DMS153 (cell line): ENCODE results near the gene NBPF9.
"Not testable (repeated sequence)": the region's sequence is repeated elsewhere in the genome, so short reads cannot be mapped to it uniquely, and the experiment has no call there.

ENCODE experiments used
- DNase-seq: peaks from one replicate; lab custom pipeline; 2025; lab: John Stamatoyannopoulos, UW

NBPF9 gene, protein sequence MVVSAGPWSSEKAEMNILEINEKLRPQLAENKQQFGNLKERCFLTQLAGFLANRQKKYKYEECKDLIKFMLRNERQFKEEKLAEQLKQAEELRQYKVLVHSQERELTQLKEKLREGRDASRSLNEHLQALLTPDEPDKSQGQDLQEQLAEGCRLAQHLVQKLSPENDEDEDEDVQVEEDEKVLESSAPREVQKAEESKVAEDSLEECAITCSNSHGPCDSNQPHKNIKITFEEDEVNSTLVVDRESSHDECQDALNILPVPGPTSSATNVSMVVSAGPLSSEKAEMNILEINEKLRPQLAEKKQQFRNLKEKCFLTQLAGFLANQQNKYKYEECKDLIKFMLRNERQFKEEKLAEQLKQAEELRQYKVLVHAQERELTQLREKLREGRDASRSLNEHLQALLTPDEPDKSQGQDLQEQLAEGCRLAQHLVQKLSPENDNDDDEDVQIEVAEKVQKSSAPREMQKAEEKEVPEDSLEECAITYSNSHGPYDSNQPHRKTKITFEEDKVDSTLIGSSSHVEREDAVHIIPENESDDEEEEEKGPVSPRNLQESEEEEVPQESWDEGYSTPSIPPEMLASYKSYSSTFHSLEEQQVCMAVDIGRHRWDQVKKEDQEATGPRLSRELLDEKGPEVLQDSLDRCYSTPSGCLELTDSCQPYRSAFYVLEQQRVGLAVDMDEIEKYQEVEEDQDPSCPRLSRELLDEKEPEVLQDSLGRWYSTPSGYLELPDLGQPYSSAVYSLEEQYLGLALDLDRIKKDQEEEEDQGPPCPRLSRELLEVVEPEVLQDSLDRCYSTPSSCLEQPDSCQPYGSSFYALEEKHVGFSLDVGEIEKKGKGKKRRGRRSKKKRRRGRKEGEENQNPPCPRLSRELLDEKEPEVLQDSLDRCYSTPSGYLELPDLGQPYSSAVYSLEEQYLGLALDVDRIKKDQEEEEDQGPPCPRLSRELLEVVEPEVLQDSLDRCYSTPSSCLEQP (N-terminal part only)

DNA sequence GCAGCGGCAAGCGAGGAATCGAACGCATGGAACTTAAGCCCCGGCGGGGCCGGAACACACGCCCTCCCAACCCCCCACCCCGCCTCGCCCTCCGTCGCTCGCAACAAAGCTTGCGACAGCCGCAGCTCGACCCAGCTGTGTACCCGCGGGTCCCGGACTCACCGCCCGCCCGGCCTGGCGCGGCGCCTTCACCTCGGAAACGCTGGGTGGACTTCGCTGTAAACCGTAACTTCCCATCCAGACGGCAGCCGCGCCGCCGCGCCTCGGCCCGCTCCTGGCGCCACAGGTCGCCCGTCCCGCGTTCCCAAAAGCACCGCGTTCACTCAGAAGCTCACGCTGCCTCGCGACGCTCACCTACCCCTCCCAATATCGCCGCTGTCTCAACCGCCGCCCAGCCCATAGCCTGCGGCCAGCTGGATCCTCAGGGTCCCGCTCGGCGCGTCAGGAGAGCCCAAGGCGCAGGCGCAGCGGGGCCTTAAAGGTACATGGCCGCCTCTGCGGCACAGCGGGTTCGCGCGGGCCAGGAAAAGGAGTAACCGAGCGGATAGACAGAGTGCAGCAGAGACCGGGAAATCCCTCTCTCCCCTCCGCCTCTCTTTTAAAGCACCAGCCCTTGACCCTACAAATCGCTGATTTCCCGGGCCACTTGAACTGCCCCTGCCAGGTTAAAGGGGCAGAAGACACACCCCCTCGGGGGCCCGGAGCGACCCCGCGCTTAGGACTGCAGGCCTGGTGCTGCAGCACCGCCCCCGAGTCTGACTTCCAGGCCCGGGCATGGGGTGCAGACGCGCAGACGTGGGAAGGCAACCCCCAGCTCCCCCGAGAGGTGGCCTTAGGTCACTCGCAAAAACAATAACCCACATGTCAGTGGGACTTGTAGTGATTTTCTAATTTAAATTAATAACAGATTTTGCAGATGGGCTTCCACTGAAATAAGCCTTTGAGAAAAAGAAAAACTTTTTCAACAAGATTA, at the start of gene NBPF9:
Gene NBPF9 (minus strand): TSS at position 443 of the 973 bp plus-strand sequence. CDS start 21,412 bp downstream, outside the sequence.
- DNase-seq, result not testable (repeated sequence)

DNA sequence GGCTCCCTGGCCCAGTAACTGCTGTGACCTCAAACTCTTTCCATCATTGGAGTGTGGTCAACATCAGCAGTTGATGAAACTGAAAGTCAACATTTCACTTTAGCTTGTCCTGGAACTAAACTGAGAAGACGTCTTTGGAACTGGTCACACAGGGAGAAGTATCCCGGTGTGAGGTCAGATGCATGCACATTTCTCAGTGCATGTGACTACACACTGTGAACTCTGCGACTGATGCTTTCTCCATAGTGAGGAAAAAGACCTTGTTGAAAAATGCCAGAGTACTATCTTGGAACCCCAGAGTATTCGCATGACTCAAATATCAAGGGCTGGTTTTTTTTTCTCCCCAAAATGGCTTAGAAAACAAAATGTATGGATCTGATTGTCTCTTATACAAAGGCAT, 46.6 kb upstream of the NBPF9 start:
- not testable (repeated sequence) for DNase-seq

DNA sequence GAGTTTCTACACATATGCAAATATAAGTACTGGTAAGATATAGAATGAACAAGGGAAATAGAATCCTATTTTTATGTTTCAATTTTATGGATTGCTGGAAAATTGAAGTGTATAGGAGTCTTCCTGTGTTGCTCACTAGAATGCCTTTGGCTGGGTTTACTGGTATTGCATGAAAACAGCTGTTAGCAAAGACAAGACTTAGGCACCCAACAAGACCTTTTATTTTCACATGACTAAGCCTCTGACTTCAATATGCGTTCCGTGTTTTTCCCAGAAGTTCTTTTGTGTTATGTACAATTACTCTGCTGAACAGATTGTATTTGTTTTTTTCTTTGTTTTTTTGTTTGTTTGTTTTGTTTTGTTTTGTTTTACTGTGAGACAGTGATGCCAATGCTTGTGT, 34.2 kb upstream of the NBPF9 start:
- DNase-seq, result not testable (repeated sequence)

DNA sequence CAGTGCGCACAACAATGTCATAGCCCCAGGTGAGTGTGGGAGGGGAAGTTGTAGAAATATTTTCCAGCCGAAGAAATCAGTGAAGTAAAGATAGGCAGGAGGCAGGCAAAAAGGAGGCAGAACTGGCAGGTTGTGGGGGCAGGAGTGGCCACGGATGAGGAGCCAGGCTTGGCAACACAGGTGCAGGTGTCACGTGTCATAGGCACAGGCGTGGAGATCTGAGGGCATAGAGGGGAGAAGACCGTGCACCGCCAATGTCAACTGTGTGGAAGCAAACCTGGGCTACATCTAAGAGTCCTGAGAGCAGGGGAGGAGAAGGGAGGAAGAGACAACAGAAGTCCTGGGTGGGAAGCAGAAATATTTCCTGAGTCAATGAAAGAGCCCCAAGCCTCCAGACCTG, 27.6 kb upstream of the NBPF9 start:
- DNase-seq, result not testable (repeated sequence)

DNA sequence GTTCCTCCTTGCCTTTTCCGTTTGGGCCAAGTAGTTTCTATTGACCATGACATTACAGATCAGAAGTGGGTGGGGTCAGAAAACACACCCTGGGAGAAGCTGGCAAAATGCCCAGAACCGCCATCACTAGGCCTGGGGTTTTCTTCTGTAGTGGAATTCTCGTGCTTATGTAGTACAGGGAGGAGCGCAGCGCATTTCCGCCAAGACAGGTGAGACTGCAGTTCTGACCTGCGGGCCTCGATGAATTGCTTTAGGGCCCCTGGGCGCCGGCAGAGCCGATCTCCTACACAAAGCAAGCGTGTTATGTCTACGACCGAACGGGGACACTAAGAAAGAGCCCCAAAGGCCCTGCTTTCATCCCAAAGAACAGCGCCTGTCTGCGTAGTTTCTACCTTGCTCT, 25.9 kb upstream of the NBPF9 start:
- not testable (repeated sequence) for DNase-seq

DNA sequence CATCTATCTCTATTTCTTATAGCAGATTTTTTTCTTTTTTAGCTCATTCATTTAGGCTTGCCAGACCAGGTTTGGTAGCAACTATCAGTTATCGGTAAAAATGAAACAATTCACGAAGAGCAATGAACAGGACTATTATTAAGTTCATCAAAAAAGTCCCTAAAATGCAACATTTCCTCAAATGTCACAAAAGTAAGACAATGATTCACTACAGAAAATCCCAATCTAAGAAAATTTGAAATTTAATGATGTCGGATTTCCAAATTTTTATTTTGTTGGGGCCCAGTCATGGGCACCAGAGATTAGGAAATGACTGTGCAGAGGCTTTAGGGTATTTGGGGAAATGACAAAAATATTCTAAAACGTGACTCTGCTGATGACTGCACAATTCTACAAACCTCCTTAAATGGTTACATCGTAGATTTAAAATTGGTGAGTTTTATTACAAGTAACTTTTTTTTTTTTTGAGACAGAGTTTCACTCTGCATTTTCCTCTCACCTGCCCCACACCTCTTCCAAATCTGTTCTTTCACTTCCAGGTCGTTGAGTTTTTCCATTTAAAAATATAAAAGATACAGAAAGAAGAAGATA, 23.3 kb upstream of the NBPF9 start:
- DNase-seq, result not testable (repeated sequence)

DNA sequence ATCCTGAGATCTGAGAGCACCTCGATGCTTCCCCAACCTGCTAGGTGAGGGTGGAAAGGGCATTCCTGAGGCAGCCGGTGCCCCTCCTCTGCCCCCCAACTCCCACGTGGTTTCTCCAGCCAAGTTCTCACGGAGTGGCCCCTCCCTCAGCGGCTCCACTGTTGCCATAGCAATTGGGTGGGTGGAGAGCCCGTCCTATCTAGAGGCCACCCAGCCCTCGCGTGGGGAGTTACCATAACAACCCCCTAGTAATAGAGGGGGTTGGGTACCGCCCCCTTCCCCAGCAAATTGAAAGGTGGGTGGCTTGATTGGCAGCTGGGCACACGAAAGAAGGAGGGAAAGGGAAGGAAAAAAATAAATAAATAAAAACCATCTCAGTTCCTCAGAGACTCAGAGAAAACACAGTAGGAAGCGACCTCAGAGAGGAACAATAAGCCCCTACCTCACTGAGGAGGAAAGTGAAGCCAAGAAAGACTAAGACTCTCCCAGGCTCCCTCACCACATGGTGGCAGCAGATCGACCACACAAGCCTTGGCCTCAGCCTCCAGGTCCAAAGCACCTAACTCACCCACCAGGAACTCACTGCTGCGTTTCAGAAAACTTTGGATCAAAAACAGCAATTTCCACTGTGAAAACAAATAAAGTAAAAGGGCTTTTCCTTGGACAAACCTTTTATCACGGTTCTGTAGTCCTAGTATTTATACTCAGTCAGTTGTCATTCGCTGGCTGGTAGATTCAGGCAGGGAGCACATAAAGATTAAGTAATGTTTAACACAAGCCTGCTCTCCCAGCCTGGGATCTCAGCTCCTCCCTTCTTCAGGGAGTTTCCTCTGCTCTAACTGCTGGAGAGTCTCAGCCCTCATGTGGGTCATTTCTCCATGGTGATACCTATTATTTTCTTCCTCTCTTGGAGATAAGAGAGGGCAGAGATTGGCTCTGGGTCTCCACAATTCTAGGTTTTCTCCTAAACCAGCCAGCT, 20.9 kb upstream of the NBPF9 start:
- not testable (repeated sequence) for DNase-seq

DNA sequence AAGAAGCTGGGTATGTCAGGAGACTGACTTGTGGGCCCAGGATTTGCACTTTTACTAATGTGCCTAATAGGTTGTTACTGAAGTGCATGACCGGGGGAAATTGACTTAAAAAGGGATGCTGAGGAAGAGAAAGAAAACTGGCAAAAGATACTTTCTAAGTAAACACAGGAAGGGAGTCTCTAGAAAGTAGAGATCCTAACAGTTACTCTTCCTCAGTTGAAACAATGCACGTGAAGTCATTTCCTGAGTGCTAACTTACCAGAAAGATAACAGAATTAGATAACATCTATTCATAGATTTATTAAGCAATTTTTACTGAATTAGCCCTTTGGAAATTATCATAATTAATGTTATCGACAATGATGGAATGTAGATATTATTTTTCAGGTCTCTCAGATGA, 9.5 kb upstream of the NBPF9 start:
- not testable (repeated sequence) for DNase-seq

DNA sequence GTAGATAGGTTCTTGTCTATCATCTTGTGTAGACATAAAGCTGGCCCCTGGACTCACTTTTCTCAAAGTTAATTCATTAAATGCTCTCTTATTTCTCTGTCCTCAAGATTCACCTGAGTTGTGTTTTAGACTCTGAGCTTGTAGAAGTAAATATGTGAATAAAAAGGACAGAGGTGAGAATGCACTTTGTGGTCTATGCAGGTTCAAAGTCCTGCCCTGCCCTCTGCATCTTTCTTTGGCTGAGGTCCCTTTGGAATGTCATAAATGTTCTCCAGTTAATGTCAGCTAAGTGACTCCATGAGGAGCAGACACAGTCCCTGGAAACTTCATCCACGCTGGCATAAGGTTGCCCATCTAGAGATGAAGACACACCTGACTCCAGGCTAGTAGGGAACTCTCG, 7.0 kb upstream of the NBPF9 start:
- DNase-seq, result not testable (repeated sequence)

DNA sequence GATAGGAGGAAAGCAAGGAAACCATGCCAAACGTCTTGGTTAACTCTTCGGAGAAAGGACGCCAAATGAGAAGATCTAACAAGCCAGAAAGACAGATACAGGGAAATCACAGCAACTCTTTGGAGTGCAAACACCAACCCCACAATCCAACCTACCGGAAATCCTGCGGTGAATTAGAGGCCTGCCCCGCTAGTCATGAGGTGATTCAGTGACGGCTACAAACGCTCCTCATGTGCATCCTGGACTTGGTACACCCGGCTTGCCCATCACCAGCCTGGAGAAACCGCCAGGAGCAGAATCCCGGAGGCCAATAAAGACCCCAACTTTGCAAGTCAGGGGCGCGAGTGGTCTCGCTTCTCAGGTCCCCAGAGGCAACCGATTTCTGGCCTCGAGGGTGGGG, 777 bp downstream of the NBPF9 start:
- not testable (repeated sequence) for DNase-seq

DNA sequence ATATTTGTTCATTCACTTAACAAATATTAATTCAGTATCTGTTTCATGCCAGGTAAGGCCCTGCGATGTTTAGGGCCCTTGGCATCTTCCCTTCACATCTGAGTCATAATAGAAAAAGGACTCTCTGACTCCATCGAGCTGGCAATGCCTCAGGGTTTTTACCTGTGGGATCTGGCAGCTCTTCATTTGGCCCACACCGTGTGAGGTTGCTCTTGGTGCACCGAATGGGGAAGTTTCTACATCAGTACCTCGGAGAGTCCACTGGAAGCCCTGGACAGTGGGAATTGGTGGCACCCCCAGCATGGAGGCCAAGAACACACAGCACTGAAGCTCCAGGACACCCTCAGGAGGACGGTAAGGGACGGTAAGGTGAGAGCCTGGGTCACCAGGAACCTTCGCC, 5.1 kb downstream of the NBPF9 start:
- DNase-seq, result not testable (repeated sequence)

DNA sequence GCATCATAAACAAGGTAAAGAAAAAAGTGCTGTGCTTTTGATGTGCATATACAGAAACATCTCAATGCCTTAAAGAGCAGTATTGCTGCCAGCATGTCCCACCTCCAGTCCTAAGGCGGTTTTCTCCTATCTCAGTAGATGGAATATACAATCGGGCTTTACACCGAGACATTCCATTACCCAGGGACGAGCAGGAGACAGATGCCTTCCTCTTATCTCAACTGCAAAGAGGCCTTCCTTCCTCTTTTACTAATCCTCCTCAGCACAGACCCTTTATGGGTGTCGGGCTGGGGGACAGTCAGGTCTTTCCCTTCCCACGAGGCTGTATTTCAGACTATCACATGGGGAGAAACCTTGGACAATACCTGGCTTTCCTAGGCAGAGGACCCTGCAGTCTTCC, 10.2 kb downstream of the NBPF9 start:
- DNase-seq, result not testable (repeated sequence)

DNA sequence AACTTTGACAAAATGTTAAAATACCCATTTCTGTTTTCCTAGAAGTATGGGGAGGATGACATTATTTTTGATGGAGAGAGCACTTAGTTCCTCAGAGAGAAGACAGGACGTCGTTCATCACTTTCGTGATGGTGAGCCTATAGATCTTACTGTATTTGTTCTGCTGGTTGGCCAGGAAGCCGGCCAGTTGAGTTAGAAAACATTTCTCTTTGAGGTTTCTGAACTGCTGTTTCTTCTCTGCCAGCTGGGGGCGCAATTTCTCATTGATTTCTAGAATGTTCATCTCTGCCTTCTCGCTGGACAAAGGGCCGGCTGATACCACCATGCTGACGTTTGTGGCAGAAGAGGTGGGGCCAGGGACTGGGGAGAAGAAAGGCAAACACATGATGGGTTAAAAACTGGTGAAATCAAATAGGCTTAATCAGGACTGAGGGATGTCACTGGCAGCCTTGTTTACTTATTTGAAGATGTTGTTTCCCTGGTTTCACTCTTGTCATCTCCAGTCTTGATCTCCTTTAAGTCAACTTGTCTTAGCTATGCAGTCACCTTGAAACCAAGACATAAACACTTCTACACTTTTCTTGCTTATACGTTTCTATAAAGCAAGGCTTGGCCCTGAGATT, 27.7 kb downstream of the NBPF9 start:
- not testable (repeated sequence) for DNase-seq

DNA sequence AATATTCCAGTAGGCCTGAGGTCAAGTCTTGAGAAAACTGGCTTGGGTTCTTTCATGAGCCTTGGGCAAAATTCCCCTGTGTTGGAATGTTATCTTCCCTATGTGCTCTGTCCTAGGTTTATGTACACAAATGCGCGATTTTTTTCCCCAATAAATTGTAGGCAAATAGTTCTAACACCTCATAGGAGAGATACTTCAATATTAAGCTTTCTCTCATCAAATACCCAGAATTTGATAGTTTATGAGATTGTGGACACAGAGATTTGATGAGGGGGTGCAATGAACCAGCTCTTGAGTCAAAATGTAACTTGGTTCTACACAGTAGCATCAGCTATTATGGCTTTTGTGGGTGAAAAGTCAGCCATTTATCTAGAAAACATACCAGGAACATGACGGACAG, 38.7 kb downstream of the NBPF9 start:
- not testable (repeated sequence) for DNase-seq

DNA sequence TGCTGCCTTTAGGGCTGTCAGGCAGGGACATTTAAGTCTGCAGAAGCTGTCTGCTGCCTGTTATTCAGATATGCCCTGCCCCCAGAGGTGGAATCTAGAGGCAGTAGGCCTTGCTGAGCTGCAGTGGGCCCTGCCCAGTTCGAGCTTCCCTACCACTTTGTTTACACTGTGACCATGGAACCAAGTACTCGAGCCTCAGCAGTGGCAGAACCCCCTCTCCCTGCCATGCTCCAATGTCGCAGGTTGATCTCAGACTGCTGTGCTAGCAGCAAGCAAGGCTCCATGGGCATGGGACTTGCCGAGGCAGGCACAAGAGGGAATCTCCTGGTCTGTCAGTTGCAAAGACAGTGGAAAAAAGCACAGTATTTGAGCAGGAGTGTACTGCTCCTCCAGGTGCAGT, 60.3 kb downstream of the NBPF9 start:
- not testable (repeated sequence) for DNase-seq

DNA sequence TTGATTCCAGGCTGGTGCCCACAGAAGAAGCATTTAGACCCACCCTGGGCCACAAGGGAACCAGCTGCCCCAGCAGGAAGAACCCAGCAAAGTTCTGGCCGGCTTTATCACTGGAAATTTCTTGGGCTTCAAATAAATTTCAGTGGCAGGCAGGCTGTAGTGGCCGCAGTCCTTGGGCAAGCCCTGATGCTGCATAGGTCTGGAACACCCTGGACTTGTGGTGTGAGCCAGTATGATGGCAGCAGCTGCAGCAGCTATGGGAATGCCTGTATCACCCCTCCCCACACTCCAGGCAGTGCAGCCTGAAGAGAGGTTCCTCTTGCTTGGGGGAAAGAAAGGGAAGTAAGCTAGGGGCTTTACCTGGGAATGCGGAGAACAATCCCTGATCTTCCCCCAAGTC, 69.4 kb downstream of the NBPF9 start:
- not testable (repeated sequence) for DNase-seq

DNA sequence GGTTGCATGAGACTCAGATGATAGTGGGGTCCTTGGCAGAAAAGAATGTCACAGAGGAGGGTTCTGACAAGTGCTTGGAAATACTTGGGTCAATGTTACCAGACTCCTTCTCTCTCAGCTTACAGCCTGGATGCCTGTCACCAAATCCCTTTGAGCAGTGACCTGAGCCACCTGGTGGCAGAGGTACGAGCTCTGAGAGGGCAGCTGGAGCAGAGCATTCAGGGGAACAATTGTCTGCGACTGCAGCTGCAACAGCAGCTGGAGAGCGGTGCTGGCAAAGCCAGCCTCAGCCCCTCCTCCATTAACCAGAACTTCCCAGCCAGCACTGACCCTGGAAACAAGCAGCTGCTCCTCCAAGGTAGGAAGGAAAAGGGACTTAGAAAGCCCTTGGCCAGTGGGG, 79.0 kb downstream of the NBPF9 start:
- not testable (repeated sequence) for DNase-seq

DNA sequence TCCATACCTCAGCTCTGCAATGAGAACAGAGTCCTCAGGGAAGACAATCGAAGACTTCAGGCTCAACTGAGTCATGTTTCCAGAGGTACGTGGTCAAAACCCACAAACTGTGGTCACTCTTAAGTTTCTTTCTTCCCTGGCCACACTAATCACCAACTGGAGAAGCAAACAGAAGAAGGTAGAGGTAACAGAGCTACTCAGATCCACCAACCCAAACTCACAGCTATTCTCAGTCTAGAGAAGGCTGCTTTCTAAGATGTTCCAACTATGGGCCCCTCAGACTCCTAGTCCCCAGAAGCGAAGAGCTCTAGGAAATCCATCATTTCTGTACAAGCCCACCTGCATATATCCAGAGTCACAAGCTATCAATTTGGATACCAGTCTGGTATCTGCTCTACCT, 84.8 kb downstream of the NBPF9 start:
- DNase-seq, result not testable (repeated sequence)

DNA sequence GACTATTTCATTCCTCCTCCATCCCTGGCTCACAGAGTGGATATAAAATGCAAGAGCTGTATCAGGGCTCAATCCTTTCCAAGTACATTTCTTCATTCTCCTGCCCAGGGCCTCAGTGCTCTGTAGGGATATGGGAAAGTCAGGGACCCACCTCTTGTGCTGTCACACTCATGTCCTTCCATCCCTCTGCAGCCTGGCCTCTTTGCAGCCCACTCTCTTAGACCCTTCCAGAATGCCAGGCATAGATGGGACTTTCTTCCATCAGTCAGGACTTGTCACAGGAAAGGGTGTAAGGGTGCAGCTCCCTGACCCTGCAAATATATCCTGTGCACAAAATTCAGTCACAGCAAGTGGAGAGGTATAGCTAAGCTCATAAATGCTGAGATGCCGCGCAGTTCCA, 86.7 kb downstream of the NBPF9 start:
- not testable (repeated sequence) for DNase-seq
